Measurements from ENCODE around the gene TRIM27.

The TRIM27 gene

GRCh38 chr6:28892525-28892924 is 31.3 kb downstream of the TRIM27 start:
- DNase-seq (ENCODE audit: low read depth), result no peak
- no peak overlapping the region for H3K4me3 ChIP-seq (ENCODE audit: low read depth, low read length)
- TF ChIP-seq POLR2A (IDR thresholded peaks at IDR 0.05; ENCODE audit: extremely low read depth, insufficient read length) (no peak), MYC (IDR thresholded peaks at IDR 0.05; ENCODE audit: low read depth, low read length) (no peak)

GRCh38 chr6:28887796-28888496 is 35.8 kb downstream of the TRIM27 start:
- no peak for DNase-seq (ENCODE audit: low read depth)
- TF ChIP-seq POLR2A (IDR thresholded peaks at IDR 0.05; ENCODE audit: extremely low read depth, insufficient read length) (no peak), MAX (IDR thresholded peaks at IDR 0.05; ENCODE audit: low read depth, low read length) (no peak), MYC (IDR thresholded peaks at IDR 0.05; ENCODE audit: low read depth, low read length) (no peak), CTCF (IDR thresholded peaks at IDR 0.05; ENCODE audit: low read depth, low read length) (no peak)
- no peak overlapping the region for H3K4me3 ChIP-seq (ENCODE audit: low read depth, low read length)

GRCh38 chr6:28886079-28886439 is 37.7 kb downstream of the TRIM27 start:
- no peak for DNase-seq (ENCODE audit: low read depth)
- TF ChIP-seq MYC (IDR thresholded peaks at IDR 0.05; ENCODE audit: low read depth, low read length), result no peak
- no peak for TF ChIP-seq POLR2A (IDR thresholded peaks at IDR 0.05; ENCODE audit: extremely low read depth, insufficient read length)
- no peak for TF ChIP-seq CTCF (IDR thresholded peaks at IDR 0.05; ENCODE audit: low read depth, low read length)
- TF ChIP-seq MAX (IDR thresholded peaks at IDR 0.05; ENCODE audit: low read depth, low read length), result no peak

GRCh38 chr6:28884423-28885131 is 39.2 kb downstream of the TRIM27 start:
- H3K4me3 ChIP-seq (ENCODE audit: low read depth, low read length), result peak overlapping the region; percentile 61
- DNase-seq (ENCODE audit: low read depth), result peak; percentile 81
- TF ChIP-seq MYC (IDR thresholded peaks at IDR 0.05; ENCODE audit: low read depth, low read length), result no peak
- no peak for TF ChIP-seq POLR2A (IDR thresholded peaks at IDR 0.05; ENCODE audit: extremely low read depth, insufficient read length)
- TF ChIP-seq MAX (IDR thresholded peaks at IDR 0.05; ENCODE audit: low read depth, low read length), result no peak
- no peak for TF ChIP-seq CTCF (IDR thresholded peaks at IDR 0.05; ENCODE audit: low read depth, low read length)

More at GRCh38 chr6:28886079-28886439, 37.7 kb downstream of the TRIM27 start:
- H3K4me3 ChIP-seq (ENCODE audit: low read depth, low read length), result no peak overlapping the region

- TF ChIP-seq POLR2A (IDR thresholded peaks at IDR 0.05; ENCODE audit: extremely low read depth, insufficient read length) (no peak), MAX (IDR thresholded peaks at IDR 0.05; ENCODE audit: low read depth, low read length) (peak; percentile 42; the same call in 1 of the 2 replicates), CTCF (IDR thresholded peaks at IDR 0.05; ENCODE audit: low read depth, low read length) (no peak), MYC (IDR thresholded peaks at IDR 0.05; ENCODE audit: low read depth, low read length) (peak; percentile 39; the same call in 1 of the 2 replicates)
- DNase-seq (ENCODE audit: low read depth), result peak; percentile 80
- peak overlapping the region; percentile 22 for H3K4me3 ChIP-seq (ENCODE audit: low read depth, low read length)
These were observed 42.6 kb downstream of the TRIM27 start for GRCh38 chr6:28880894-28881780.

All from NB4 (cell line).